GM12878 (cell line): ENCODE data around the gene PCCA. TPM values are rescaled to one million over a fixed set of nuclear protein-coding genes. Genes with fewer than 3 reads are reported as not detected.

Experiments used
- ATAC-seq: fragments of 200-7000 bp; cut with Tn5 transposase; 3 replicates; pipeline ENCODE4 v1.9.1; 2020; ENCODE audit warnings: mild to moderate bottlenecking, moderate library complexity
- BruUV-seq: library from RNA; stranded (reverse); fragments of 400-500 nt; replicated peaks from 2 replicates; lab custom pipeline; 2021; lab: Mats Ljungman, UMichigan
- CTCF ChIA-PET: fragments of 300-600 bp; sonication (Branson Sonifier 250); formaldehyde crosslinking; extraction: SDS; loops from one replicate; lab custom pipeline; 2021; ENCODE audit warnings: inconsistent platforms; lab: Yijun Ruan, JAX
- POLR2A ChIA-PET: fragments of 350-600 bp; formaldehyde crosslinking; extraction: SDS; loops from one replicate; lab custom pipeline; 2021; ENCODE audit warnings: inconsistent platforms; lab: Charles Lee
- RAD21 ChIA-PET: fragments of 300-600 bp; sonication (Branson Sonifier 250); formaldehyde crosslinking; loops from one replicate; lab custom pipeline; 2023; ENCODE audit warnings: antibody characterized with exemption; ENCODE audit not compliant: unreplicated experiment; lab: Charles Lee
- SMC1A ChIA-PET: fragments of 300-600 bp; sonication (Branson Sonifier 250); formaldehyde crosslinking; loops from one replicate; lab custom pipeline; 2023; ENCODE audit not compliant: unreplicated experiment, uncharacterized antibody; lab: Charles Lee
- DNase-seq: peaks from one replicate; pipeline ENCODE4 v3.0.0-alpha.2; 2011; ENCODE audit warnings: low read depth, low spot score
- FAIRE-seq: peaks from 3 replicates; lab custom pipeline; 2011; peaks lifted over from hg19 to GRCh38; lab: Jason Lieb, UNC
- H2AFZ ChIP-seq: 2 replicates; pipeline ENCODE4 v1.6.0; 2011; ENCODE audit warnings: low read depth, low read length, control low read depth; ENCODE audit not compliant: control insufficient read depth
- H3K27ac ChIP-seq: 2 replicates; pipeline ENCODE4 v1.5.1; 2011; ENCODE audit warnings: control low read depth; ENCODE audit not compliant: control insufficient read depth, insufficient read depth
- H3K27me3 ChIP-seq, 2 experiments: replicated peaks in 1 of 2; 2 replicates each; pipeline versions ENCODE4 v1.6.0 to v1.6.1; 2011; ENCODE audit warnings: low read length in 1 of 2; ENCODE audit not compliant: control insufficient read depth in 2 of 2, insufficient read depth in 2 of 2
- H3K36me3 ChIP-seq, 2 experiments: 2 replicates each; pipeline ENCODE4 v1.5.1; 2011; ENCODE audit warnings: low read length in 1 of 2; ENCODE audit not compliant: control insufficient read depth in 2 of 2, insufficient read depth in 2 of 2
- H3K4me1 ChIP-seq: 2 replicates; pipeline ENCODE4 v1.6.1; 2011; ENCODE audit warnings: mild to moderate bottlenecking, low read length, moderate library complexity, mixed read lengths; ENCODE audit not compliant: control insufficient read depth, insufficient read depth
- H3K4me2 ChIP-seq: 2 replicates; pipeline ENCODE4 v1.6.0; 2011; ENCODE audit warnings: control low read depth; ENCODE audit not compliant: control insufficient read depth, insufficient read depth
- H3K4me3 ChIP-seq: fragments of 200-600 bp; sonication (generic); 2 replicates; pipeline ENCODE4 v1.5.1; 2016
- H3K79me2 ChIP-seq: 2 replicates; pipeline ENCODE4 v1.6.0; 2011; ENCODE audit warnings: low read length; ENCODE audit not compliant: control insufficient read depth, insufficient read depth
- H3K9ac ChIP-seq: 2 replicates; pipeline ENCODE4 v1.8.0; 2011; ENCODE audit warnings: low read length, control low read depth, mixed read lengths; ENCODE audit not compliant: control insufficient read depth, insufficient read depth
- H3K9me3 ChIP-seq: replicated peaks from 3 replicates; pipeline ENCODE4 v1.5.1; 2011; ENCODE audit warnings: mild to moderate bottlenecking, low read length; ENCODE audit not compliant: control insufficient read depth, insufficient read depth
- H4K20me1 ChIP-seq: 2 replicates; pipeline ENCODE4 v1.6.0; 2011; ENCODE audit not compliant: control insufficient read depth, insufficient read depth
- BMI1 ChIP-seq: fragments of 450-650 bp; IDR thresholded peaks from 2 replicates; pipeline ENCODE4 v1.6.1; 2016; ENCODE audit warnings: mild to moderate bottlenecking, moderate library complexity, borderline replicate concordance
- CHD4 ChIP-seq: fragments of 200-600 bp; sonication (generic); IDR thresholded peaks from 2 replicates; pipeline ENCODE4 v1.6.1; 2016; ENCODE audit warnings: mild to moderate bottlenecking
- FOXK2 ChIP-seq: fragments of 450-650 bp; IDR thresholded peaks from 2 replicates; pipeline ENCODE4 v1.6.1; 2017; ENCODE audit warnings: mild to moderate bottlenecking, moderate library complexity
- GATAD2B ChIP-seq: fragments of 450-650 bp; conservative IDR thresholded peaks from 2 replicates; pipeline ENCODE4 v1.6.1; 2017; ENCODE audit warnings: low read depth, mild to moderate bottlenecking, moderate library complexity
- POLR2AphosphoS5 ChIP-seq: IDR thresholded peaks from 2 replicates; pipeline ENCODE4 v1.6.1; 2011; ENCODE audit warnings: mild to moderate bottlenecking, low read length, inconsistent platforms
- RUNX3 ChIP-seq: IDR thresholded peaks from 2 replicates; pipeline ENCODE4 v1.6.1; 2012; ENCODE audit warnings: low read length, inconsistent platforms
- STAT3 ChIP-seq: IDR thresholded peaks from 2 replicates; pipeline ENCODE4 v1.6.1; 2011; ENCODE audit warnings: low read depth, low read length, improper control_type of control experiment
- WGBS: methylation state at CpG from one replicate; pipeline ENCODE4 v1.1.6; 2016; ENCODE audit warnings: low lambda C conversion rate; ENCODE audit not compliant: insufficient replicate concordance, insufficient coverage; ENCODE audit errors: missing lambda C conversion rate; 5-methylcytosine and 5-hydroxymethylcytosine counted together
- in situ Hi-C: fragments of 300-500 bp; cut with MboI; formaldehyde crosslinking; loops from 9 replicates; pipeline ENCODE4 v1.14.3; 2018; ENCODE audit warnings: mixed read lengths
- intact Hi-C: fragments of 100-400 bp; cut with micrococcal nuclease; formaldehyde crosslinking; loops from one replicate; pipeline ENCODE4 v1.14.2; 2022; ENCODE audit not compliant: unreplicated experiment
- polyA plus RNA-seq, 11 experiments: library from polyadenylated mRNA; depleted of rRNA in 4 of 11; unstranded in 6 of 11; stranded (reverse) in 5 of 11; fragments of >200 nt; fragmentation: Nextera tagmentation in 4 of 11; fragmentation: Illumina TruSeq in 1 of 11; extraction: Ambion mirVana in 4 of 11; extraction: Trizol in 1 of 11; gene quantifications; 1 replicate in 1 of 11; 2 replicates in 10 of 11; pipeline versions ENCODE4 v1.2.1 to v1.2.3, GENCODE V29; 2011 to 2016; ENCODE audit warnings: inconsistent platforms in 2 of 11, missing spikeins in 2 of 11, low read depth in 1 of 11
- total RNA-seq, 4 experiments: library from RNA; depleted of rRNA in 3 of 4; stranded (reverse); fragments of >200 nt in 3 of 4; fragmentation: Illumina TruSeq in 1 of 4; extraction: Trizol in 1 of 4; gene quantifications; 2 replicates each; pipeline versions ENCODE4 v1.2.1 to v1.2.3, GENCODE V29; 2013 to 2021
- TF ChIP-seq, protein P1 (sequence below): fragments of 450-650 bp; formaldehyde crosslinking; IDR thresholded peaks from 2 replicates; pipeline ENCODE4 v1.4.0; 2022; ENCODE audit warnings: mild to moderate bottlenecking, moderate library complexity

PCCA gene
- total and polyA plus RNA-seq, 10 of the 15 experiments (the other 5 are each of a cell fraction or from before 2014, with no cell fraction given) = 5.9 to 18.2 (median 12.4) TPM

DNA sequence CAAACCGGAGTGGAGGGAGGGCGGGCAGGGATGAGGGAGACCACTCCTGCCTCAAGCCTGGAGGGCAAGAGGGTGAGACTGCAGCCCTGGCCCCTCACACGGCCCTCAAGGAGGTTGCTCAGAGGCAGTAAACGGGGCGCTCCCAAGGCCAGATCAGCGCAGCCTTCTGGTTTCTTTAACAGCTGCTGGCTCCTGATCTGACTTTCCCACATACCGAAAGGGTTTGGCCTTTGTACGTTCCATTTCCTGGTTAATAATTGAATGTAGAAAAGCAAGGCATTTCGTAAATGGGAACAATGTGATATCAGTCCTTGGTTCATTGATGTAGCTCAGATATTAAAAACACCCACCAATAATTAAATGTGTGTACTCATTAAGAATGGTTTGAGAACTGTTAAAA is 428.2 kb downstream of the PCCA start (continued):
- no peak for TF ChIP-seq GATAD2B
- TF ChIP-seq BMI1 = no peak
- no peak for TF ChIP-seq STAT3
- TF ChIP-seq CHD4 = no peak
- no peak for TF ChIP-seq FOXK2
- TF ChIP-seq, protein P1, sequence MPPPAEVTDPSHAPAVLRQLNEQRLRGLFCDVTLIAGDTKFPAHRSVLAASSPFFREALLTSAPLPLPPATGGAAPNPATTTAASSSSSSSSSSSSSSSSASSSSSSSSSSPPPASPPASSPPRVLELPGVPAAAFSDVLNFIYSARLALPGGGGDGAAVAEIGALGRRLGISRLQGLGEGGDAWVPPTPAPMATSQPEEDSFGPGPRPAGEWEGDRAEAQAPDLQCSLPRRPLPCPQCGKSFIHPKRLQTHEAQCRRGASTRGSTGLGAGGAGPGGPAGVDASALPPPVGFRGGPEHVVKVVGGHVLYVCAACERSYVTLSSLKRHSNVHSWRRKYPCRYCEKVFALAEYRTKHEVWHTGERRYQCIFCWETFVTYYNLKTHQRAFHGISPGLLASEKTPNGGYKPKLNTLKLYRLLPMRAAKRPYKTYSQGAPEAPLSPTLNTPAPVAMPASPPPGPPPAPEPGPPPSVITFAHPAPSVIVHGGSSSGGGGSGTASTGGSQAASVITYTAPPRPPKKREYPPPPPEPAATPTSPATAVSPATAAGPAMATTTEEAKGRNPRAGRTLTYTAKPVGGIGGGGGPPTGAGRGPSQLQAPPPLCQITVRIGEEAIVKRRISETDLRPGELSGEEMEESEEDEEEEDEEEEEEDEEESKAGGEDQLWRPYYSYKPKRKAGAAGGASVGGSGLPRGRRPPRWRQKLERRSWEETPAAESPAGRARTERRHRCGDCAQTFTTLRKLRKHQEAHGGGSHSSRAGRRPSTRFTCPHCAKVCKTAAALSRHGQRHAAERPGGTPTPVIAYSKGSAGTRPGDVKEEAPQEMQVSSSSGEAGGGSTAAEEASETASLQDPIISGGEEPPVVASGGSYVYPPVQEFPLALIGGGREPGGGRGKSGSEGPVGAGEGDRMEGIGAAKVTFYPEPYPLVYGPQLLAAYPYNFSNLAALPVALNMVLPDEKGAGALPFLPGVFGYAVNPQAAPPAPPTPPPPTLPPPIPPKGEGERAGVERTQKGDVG (CRISPR knock-in tag) = no peak

DNA sequence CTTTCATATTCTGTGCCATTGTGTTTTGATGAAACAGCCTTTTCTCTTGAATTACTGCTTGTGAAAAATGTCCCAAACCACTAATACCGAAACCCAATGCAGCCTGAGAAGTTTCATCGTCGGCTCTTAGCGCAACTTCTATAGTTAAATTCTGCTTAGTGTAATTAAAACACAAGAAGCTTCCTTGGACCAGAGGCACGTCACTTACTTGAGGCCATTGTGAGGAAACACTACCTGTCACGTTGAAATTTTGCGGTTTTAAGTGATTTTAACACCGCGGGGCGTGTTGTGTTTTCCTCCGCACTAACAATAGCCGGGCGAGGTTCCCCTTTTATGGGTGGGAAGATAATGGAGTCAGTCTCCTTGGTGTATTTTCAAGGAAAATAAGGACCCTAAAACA is 428.8 kb downstream of the PCCA start:
- POLR2A ChIA-PET = no interaction called here
- intact Hi-C loops = loop anchor here (10.0 kb wide), 1 partner anchor 473 kb away; no protein-coding TSS in a partner anchor
- 90% methylated on average over 13 of the region's 13 CpGs for WGBS

More for the DNA sequence above, 428.8 kb downstream of the PCCA start:
- ChIA-PET SMC1A (no interaction called here), RAD21 (interaction anchor here (0.6 kb wide), 1 partner anchor 603 kb away, joined by 5 read pairs; no protein-coding TSS in a partner anchor), CTCF (interaction anchor here (0.7 to 6.0 kb wide), 7 partner anchors 127 to 860 kb away, joined by 3 to 60 read pairs (median 4); no protein-coding TSS in a partner anchor)
- H2AFZ ChIP-seq = no peak overlapping the region
- TF ChIP-seq RUNX3 (peak; percentile 43; the same call in 1 of the 2 replicates), POLR2AphosphoS5 (no peak)
- no peak overlapping the region for H3K4me2 ChIP-seq
- ATAC-seq (no peak), FAIRE-seq (no peak), DNase-seq (no peak)
- no peaks in the 10 kb centered on the region for H3K9me3 ChIP-seq
- in situ Hi-C loops = loop anchor here (10.0 kb wide), 1 partner anchor 283 kb away; no protein-coding TSS in a partner anchor
- no peak overlapping the region for H3K9ac ChIP-seq
- no peak overlapping the region for H3K4me3 ChIP-seq
- no TSS peak for BruUV-seq
- no peak overlapping the region for H3K27ac ChIP-seq
- no peaks in the 10 kb centered on the region for H3K27me3 ChIP-seq
- no peaks in the 10 kb centered on the region for H4K20me1 ChIP-seq
- no peaks in the 10 kb centered on the region for H3K79me2 ChIP-seq
- H3K36me3 ChIP-seq = peaks cover 0 to 3% of the 10 kb centered on the region in 2 experiments; a peak in 1 of 4 replicates
- H3K4me1 ChIP-seq = peaks cover 4% of the 10 kb centered on the region; the same call in 1 of the 2 replicates
